Thyroid gland (tissue), 4 donors: ENCODE results near the gene C2CD2. TPM values are rescaled to one million over a fixed set of nuclear protein-coding genes. Genes with fewer than 3 reads are reported as not detected.
"Not testable (repeated sequence)": the region's sequence is repeated elsewhere in the genome, so short reads cannot be mapped to it uniquely, and the experiment has no call there.

Source experiments
- DNase-seq, 2 donors: peaks; one replicate each; pipeline ENCODE4 v3.0.0-alpha.2; 2019
- H3K27ac ChIP-seq, 3 donors: fragments of 200-600 bp; sonication (generic); 1 replicate in 2 of 3; 2 replicates in 1 of 3; pipeline ENCODE4 v1.5.1; 2016 to 2019; ENCODE audit warnings: mild to moderate bottlenecking in 1 of 3, moderate library complexity in 1 of 3
- H3K27me3 ChIP-seq: fragments of 200-600 bp; sonication (generic); one replicate; pipeline ENCODE4 v1.5.1; 2019
- H3K36me3 ChIP-seq, 2 donors: fragments of 200-600 bp; sonication (generic); one replicate each; pipeline ENCODE4 v1.5.1; 2016 to 2019
- H3K4me1 ChIP-seq, 2 donors: fragments of 200-600 bp; sonication (generic); one replicate each; pipeline ENCODE4 v1.5.1; 2017 to 2019
- H3K4me3 ChIP-seq, 3 donors: fragments of 200-600 bp; sonication (generic); replicated peaks in 1 of 3; 1 replicate in 2 of 3; 2 replicates in 1 of 3; pipeline ENCODE4 v1.5.1; 2016; ENCODE audit warnings: mild to moderate bottlenecking in 1 of 3
- H3K9me3 ChIP-seq: fragments of 200-600 bp; sonication (generic); one replicate; pipeline ENCODE4 v1.5.1; 2017
- CTCF ChIP-seq, 6 experiments: fragments of 200-600 bp in 3 of 6; fragments of 450-650 bp in 3 of 6; sonication (generic) in 3 of 6; IDR thresholded peaks; one replicate each; pipeline ENCODE4 v1.5.1; 2016 to 2019; ENCODE audit warnings: antibody characterized with exemption in 6 of 6, mild to moderate bottlenecking in 2 of 6, inconsistent platforms in 1 of 6, moderate library complexity in 1 of 6
- POLR2A ChIP-seq, 2 donors: fragments of 450-650 bp; IDR thresholded peaks; one replicate each; pipeline ENCODE4 v1.6.1; 2017; ENCODE audit warnings: antibody characterized with exemption in 2 of 2, mild to moderate bottlenecking in 2 of 2, moderate library complexity in 1 of 2
- WGBS, 2 donors: methylation state at CpG; one replicate each; pipeline ENCODE4 v1.1.5; 2017; 5-methylcytosine and 5-hydroxymethylcytosine counted together
- intact Hi-C: fragments of 100-400 bp; cut with DNase I; formaldehyde crosslinking; loops from one replicate; pipeline ENCODE4 v1.15.1; 2023
- total RNA-seq, 4 donors: library from RNA; depleted of rRNA; stranded (reverse); fragments of >200 nt; gene quantifications; one replicate each; pipeline ENCODE4 v1.2.3, GENCODE V29; 2016

Gene C2CD2
- total RNA-seq, 4 donors from 2014 or later: 12.7 to 22.7 (median 20.0) TPM

GRCh38 chr21:41961753-41962152 is 7.9 kb upstream of the C2CD2 start:
- TF ChIP-seq CTCF (IDR thresholded peaks at IDR 0.05) (no peak), POLR2A (IDR thresholded peaks at IDR 0.05) (no peak)
- H3K27me3 ChIP-seq: no peaks in the 10 kb centered on the region
- peaks cover 0 to 15% of the 10 kb centered on the region in 2 donors for H3K4me1 ChIP-seq
- intact Hi-C loops: no loop called here
- no peak overlapping the region for H3K27ac ChIP-seq
- no peaks in the 10 kb centered on the region for H3K9me3 ChIP-seq
- 72 to 77% methylated on average over 8 of the region's 8 CpGs for WGBS, 2 donors
- no peak overlapping the region for H3K4me3 ChIP-seq
- no peak for DNase-seq
- no peaks in the 10 kb centered on the region for H3K36me3 ChIP-seq

GRCh38 chr21:41961282-41961701 is 7.5 kb upstream of the C2CD2 start:
- H3K36me3 ChIP-seq: no peaks in the 10 kb centered on the region
- peaks cover 0 to 15% of the 10 kb centered on the region in 2 donors for H3K4me1 ChIP-seq
- intact Hi-C loops: no loop called here
- 81 to 84% methylated on average over 14 of the region's 14 CpGs for WGBS, 2 donors
- no peak overlapping the region for H3K4me3 ChIP-seq
- TF ChIP-seq POLR2A (IDR thresholded peaks at IDR 0.05) (no peak), CTCF (IDR thresholded peaks at IDR 0.05) (no peak)
- DNase-seq: no peak
- H3K9me3 ChIP-seq: no peaks in the 10 kb centered on the region
- H3K27me3 ChIP-seq: no peaks in the 10 kb centered on the region
- H3K27ac ChIP-seq: no peak overlapping the region

- no peak for TF ChIP-seq POLR2A (IDR thresholded peaks at IDR 0.05)
- TF ChIP-seq CTCF (IDR thresholded peaks at IDR 0.05): no peak
- no peaks in the 10 kb centered on the region for H3K36me3 ChIP-seq
- no peak for DNase-seq
- no peak overlapping the region for H3K27ac ChIP-seq
- no peaks in the 10 kb centered on the region for H3K9me3 ChIP-seq
- H3K4me1 ChIP-seq: peaks cover 0 to 15% of the 10 kb centered on the region in 2 donors
- intact Hi-C loops: no loop called here
- H3K27me3 ChIP-seq: no peaks in the 10 kb centered on the region
- WGBS, 2 donors: 75 to 89% methylated on average over 8 of the region's 8 CpGs
- no peak overlapping the region for H3K4me3 ChIP-seq
Observed at GRCh38 chr21:41960386-41960785, 6.6 kb upstream of the C2CD2 start.

- H3K4me3 ChIP-seq, H3K9me3 ChIP-seq, H3K27me3 ChIP-seq, H3K27ac ChIP-seq, H3K36me3 ChIP-seq, intact Hi-C loops, DNase-seq: not testable (repeated sequence)
- H3K4me1 ChIP-seq: peaks cover 0 to 15% of the 10 kb centered on the region in 2 donors
- WGBS, 2 donors: 96 to 97% methylated on average over 11 of the region's 11 CpGs
Observed at GRCh38 chr21:41959697-41960096, 5.9 kb upstream of the C2CD2 start.

GRCh38 chr21:41958886-41959563 is 5.2 kb upstream of the C2CD2 start:
- 95% methylated on average over 7 to 14 of the region's 16 CpGs for WGBS, 2 donors
- H3K27ac ChIP-seq: no peak overlapping the region

More at GRCh38 chr21:41958886-41959563, 5.2 kb upstream of the C2CD2 start:
- peaks cover 0 to 15% of the 10 kb centered on the region in 2 donors for H3K4me1 ChIP-seq
- no peak overlapping the region for H3K4me3 ChIP-seq
- DNase-seq: no peak
- intact Hi-C loops: no loop called here
- TF ChIP-seq CTCF (IDR thresholded peaks at IDR 0.05) (no peak), POLR2A (IDR thresholded peaks at IDR 0.05) (no peak)
- H3K36me3 ChIP-seq: no peaks in the 10 kb centered on the region
- no peaks in the 10 kb centered on the region for H3K9me3 ChIP-seq
- H3K27me3 ChIP-seq: no peaks in the 10 kb centered on the region
